ENCODE results near the gene DIP2A.

DIP2A gene, protein sequence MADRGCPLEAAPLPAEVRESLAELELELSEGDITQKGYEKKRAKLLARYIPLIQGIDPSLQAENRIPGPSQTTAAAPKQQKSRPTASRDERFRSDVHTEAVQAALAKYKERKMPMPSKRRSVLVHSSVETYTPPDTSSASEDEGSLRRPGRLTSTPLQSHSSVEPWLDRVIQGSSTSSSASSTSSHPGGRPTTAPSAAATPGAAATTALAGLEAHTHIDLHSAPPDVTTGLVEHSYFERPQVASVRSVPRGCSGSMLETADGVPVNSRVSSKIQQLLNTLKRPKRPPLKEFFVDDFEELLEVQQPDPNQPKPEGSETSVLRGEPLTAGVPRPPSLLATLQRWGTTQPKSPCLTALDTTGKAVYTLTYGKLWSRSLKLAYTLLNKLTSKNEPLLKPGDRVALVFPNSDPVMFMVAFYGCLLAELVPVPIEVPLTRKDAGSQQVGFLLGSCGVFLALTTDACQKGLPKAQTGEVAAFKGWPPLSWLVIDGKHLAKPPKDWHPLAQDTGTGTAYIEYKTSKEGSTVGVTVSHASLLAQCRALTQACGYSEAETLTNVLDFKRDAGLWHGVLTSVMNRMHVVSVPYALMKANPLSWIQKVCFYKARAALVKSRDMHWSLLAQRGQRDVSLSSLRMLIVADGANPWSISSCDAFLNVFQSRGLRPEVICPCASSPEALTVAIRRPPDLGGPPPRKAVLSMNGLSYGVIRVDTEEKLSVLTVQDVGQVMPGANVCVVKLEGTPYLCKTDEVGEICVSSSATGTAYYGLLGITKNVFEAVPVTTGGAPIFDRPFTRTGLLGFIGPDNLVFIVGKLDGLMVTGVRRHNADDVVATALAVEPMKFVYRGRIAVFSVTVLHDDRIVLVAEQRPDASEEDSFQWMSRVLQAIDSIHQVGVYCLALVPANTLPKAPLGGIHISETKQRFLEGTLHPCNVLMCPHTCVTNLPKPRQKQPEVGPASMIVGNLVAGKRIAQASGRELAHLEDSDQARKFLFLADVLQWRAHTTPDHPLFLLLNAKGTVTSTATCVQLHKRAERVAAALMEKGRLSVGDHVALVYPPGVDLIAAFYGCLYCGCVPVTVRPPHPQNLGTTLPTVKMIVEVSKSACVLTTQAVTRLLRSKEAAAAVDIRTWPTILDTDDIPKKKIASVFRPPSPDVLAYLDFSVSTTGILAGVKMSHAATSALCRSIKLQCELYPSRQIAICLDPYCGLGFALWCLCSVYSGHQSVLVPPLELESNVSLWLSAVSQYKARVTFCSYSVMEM (N-terminal part only)

DNA sequence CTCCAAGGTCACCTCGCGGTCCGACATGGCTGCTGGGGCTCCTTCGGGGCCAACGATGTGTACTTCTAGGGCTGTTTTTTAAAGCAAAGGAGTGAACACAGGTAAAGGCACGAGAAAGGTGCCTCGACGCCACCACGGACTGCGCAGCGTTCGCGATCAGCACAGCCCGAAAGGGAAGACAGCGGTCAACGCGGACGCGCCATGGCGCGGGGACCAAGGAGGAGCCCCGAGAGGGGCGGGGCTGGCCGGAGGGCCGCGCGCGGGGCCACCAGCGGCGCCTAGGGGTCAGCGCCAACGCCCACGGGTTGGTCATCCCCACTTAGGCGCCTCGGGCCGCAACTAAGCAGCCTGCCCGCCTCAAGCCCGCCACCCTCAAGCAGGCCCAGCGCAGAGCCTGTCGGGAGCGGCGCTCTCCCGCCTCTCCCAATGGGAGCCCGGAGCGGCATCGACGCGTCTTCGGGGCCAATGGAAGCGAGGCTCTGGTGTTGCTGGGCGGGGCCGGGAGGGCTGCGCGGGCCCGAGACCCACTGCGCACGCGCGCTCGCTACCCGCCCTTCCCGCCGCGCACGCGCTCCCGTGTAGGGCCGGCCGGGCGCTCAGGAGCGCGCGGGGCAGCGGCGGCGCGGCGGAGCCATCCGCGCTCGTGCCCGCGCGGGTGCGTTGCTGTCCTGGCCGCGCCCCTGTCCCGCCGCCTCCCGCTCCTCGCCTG is at the start of gene DIP2A:
Gene DIP2A, plus strand, starts transcription at position 577 of the 709 bp plus-strand sequence. CDS start 241 bp downstream, outside the sequence.
- in situ Hi-C loops (cut with HindIII; ENCODE audit: low sequenced_read_pairs), result no loop called here

DNA sequence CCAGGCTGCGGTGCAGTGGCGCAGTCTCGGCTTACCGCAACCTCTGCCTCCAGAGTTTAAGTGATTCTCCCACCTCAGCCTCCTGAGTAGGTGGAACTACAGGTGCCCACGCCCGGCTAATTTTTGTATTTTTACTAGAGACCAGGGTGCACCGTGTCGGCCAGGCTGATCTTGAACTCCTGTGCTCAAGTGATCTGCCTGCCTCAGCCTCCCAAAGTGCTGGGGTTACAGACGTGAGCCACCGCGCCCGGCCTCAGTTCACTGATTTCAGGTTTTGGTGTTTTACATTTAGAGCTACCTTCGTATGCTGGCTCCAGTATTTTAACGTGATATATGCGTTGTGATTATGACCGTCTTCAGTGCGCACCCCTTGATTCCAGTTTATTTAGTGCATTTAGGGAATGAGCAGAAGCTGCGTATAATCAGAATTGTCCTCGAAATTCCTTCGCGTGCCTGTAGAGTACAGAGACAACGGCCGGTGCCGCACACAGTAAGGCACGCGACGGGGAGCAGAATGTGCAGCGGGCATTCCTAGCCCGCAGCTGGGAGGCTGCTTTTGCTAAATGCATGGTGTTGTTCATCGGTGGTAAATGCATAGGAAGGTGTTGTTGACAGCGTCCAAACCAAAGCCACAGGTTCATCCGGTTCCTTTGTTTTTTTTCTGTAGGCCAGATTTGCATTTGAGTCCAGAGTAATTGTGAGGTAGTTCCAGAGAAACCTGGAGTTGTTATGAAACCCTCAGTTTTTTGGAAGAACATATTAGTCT is 48.9 kb upstream of the DIP2A start:
- in situ Hi-C loops (cut with HindIII; ENCODE audit: low sequenced_read_pairs), result no loop called here

DNA sequence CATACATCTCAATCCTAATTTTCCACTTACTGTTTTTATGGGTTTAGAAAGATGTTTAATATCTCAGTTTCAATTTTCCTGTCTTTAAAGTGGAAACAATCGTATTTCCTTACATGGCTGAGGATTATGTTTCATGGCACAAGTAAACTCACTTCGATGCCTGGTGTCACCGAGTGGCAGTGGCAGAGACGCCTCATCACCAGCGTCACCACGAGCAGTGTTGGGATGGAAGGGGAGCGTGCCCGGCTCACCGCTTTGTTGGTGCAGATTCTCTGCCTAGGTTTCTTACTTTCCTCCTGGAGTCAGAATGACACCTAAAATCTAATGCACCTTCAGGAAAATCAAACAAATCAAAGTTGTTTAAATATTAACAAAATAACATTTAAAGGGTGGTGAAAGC is 48.2 kb upstream of the DIP2A start:
- in situ Hi-C loops (cut with HindIII; ENCODE audit: low sequenced_read_pairs), result no loop called here

DNA sequence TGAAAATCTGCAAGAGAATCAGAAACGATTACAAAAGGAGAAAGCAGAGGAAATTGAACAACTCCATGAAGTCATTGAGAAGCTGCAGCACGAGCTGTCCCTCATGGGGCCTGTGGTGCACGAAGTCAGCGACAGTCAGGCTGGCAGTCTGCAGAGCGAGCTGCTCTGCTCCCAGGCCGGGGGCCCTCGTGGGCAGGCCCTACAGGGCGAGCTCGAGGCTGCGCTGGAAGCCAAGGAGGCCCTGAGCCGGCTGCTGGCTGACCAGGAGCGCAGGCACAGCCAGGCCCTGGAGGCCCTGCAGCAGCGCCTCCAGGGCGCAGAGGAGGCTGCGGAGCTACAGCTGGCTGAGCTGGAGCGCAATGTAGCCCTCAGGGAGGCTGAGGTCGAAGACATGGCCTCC is 47.5 kb upstream of the DIP2A start:
- in situ Hi-C loops (cut with HindIII; ENCODE audit: low sequenced_read_pairs), result no loop called here

DNA sequence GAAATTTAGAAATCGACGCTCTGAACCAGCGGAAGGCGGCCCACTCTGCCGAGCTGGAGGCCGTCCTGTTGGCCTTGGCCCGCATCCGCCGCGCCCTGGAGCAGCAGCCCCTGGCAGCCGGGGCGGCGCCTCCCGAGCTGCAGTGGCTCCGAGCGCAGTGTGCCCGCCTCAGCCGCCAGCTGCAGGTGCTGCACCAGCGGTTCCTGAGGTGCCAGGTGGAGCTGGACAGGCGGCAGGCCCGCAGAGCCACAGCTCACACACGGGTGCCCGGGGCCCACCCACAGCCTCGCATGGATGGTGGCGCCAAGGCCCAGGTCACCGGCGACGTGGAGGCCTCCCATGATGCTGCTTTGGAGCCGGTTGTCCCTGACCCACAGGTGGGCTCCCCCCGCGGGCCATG is 47.0 kb upstream of the DIP2A start:
- in situ Hi-C loops (cut with HindIII; ENCODE audit: low sequenced_read_pairs), result no loop called here

DNA sequence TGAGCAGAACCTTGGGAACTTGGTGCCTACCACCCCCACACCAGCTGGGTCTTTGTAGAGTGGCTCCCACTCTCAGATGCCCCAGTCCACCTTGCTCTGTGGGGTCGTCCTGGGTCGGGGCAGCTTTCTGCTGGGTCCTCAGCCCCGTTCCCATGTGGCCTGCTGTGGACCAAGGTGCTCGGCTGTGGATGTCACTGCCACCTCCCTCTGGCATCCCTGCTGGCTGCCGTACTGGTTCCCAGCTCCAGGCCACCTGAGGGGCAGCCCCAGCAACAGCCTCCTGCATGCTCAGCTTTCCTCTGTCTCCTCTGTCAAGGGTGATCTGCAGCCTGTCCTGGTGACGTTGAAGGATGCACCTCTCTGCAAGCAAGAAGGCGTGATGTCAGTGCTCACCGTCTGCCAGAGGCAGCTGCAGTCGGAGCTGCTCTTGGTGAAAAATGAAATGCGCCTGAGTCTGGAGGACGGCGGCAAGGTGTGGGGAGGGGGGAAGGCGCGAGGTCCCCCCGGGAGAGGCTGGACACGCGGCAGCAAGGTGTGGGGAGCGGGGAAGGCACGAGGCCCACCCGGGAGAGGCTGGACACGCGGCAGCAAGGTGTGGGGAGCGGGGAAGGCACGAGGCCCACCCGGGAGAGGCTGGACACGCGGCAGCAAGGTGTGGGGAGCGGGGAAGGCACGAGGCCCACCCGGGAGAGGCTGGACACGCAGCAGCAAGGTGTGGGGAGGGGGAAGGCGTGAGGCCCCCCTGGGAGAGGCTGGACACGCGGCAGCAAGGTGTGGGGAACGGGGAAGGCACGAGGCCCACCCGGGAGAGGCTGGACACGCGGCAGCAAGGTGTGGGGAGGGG is 45.9 kb upstream of the DIP2A start:
- in situ Hi-C loops (cut with HindIII; ENCODE audit: low sequenced_read_pairs), result no loop called here

DNA sequence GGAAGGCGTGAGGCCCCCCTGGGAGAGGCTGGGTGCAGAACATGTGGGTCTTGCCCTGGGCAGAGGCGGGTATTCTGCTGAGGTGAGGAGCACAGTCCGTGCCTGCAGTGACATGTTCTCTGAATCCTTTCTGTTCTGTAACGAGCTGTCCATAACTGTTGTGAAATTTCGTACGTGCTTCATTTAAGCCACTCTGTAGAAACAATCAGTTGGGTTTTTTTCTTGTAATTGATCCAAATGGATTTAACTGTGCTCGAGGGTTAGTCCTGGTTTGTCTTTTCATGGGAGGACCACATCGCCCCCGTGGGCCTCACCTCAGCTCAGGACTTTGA is 45.4 kb upstream of the DIP2A start:
- in situ Hi-C loops (cut with HindIII; ENCODE audit: low sequenced_read_pairs), result no loop called here

DNA sequence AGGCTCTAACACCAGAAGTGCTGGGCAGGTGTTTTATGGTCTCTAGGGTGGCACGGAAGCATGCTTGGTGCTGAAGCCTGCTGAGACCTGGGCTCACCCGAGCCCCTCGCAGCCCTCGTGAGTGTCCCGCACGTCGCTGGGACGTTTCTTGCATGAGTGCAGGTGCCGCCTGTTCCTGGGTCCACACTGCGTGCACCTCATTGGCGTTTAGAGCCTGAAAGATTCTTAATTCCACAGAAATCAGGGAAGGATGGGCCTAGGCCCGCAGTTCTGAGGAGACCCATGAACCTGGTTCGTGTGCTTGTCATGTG is 43.8 kb upstream of the DIP2A start:
- in situ Hi-C loops (cut with HindIII; ENCODE audit: low sequenced_read_pairs), result no loop called here

DNA sequence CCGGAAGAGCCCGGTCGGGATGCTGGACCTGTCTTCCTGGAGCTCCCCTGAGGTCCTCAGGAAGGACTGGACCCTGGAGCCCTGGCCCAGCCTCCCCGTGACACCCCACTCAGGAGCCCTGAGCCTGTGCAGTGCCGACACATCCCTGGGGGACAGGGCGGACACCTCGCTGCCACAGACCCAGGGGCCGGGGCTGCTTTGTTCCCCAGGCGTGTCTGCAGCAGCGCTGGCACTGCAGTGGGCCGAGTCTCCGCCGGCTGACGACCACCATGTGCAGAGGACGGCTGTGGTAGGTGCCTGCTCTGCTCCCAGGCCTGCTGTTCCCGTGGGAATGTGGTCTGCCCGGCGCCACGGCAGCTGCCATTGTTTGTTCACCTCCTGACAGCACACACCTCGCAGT is 42.1 kb upstream of the DIP2A start:
- in situ Hi-C loops (cut with HindIII; ENCODE audit: low sequenced_read_pairs), result no loop called here

DNA sequence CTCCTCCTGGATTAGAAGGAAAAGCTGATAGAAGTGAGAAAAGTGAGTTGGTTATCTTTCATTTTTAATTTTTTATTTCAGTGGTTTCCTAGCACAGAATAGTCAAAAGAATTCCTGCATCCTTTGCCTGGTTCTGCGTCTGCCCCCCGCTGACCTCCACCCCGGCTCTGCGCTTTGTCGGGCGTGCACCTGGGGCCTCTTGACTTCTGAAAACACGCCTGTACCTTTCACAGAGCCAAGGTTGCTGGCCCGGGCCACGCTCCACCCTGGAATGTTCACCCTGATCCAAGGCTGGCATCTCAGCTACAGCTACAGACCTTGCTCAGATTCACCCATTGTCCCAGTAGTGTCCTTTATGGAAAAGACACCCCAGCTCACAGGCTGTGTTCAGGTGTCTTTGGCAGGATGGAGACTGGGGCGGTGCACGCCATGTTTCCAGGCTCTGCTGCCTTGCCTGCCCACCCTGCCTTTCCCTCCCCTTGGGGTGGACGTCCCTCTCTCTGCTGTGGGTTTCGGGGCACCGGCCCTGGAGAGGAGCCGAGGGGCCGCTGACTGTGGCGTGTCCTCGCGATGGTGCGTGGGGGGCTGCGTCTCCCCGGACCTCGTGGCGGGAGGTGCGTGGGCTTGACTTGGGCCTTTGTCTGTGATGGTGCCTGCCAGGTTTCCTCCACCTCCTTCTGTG is 40.3 kb upstream of the DIP2A start:
- in situ Hi-C loops (cut with HindIII; ENCODE audit: low sequenced_read_pairs), result no loop called here

DNA sequence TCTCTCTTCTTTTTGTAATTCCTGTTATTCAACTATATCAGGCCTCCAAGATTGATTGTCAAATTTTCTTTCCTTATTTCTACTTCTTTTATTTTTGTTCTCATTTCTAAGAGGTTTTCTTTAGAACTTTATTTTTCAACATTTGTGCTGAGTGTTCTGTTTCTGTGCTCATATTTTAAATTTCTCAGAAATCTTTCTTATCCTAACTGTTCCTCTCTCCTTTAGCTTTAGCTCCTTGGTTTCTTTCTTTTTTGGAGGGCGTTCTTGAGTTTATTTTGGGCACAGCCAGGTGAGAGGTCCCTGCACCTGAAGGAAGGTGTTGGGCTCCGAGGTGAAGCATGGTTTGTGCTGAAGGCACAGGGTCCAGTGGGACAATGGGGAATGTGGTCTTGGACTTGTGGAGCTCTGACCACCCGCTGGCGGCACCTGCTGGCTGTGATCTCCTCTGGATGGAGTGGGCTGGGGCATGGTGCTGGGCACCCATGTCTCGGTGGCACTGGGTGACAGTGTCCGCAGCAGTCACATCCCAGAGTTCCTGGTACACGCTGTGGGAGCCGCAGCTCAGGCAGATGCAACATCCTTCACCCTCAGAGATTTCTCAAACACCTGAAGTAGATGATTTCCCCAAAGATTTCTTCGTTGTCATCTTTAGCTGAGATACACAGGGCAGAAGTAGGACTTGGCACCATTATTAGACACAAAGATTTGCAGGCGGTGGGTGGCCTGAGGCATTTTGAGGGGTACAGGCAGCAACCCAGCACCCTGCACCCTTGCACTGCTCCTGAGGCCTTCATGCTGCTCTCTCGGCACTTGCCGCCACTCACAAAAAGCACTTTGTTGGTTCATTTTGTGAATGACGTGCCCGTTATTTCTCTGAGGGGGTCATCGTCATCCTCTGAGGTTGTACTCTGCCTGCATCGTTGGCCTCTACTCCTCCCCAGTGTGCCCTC is 38.2 kb upstream of the DIP2A start:
- in situ Hi-C loops (cut with HindIII; ENCODE audit: low sequenced_read_pairs), result no loop called here

DNA sequence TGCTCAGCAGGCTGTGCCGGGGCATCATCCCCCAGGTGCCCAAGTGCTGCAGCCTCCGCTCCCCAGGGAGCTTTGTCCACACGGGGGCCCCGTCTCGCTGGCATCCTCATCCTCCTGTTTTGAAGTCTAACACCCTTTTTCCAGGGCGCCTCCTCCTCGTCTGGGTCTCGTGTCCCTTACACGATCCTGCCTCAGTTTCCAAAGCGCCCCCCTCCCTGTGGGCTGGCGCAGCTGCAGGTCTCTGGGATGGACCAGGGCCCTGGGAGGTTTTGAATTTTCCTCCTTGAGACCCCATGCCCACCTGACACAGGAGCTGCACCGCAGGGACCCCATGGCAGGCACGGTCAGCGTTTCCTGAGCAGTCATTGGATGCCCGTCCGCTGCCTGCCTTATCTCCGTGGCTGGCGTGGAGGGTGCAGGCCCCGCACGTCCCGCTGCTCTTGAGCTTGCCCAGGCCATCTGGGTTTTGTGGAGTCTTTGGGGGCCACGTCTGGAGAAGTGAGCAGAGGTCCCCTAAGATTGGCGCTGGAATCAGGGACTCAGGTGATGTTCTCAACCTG is 37.4 kb upstream of the DIP2A start:
- in situ Hi-C loops (cut with HindIII; ENCODE audit: low sequenced_read_pairs), result no loop called here

DNA sequence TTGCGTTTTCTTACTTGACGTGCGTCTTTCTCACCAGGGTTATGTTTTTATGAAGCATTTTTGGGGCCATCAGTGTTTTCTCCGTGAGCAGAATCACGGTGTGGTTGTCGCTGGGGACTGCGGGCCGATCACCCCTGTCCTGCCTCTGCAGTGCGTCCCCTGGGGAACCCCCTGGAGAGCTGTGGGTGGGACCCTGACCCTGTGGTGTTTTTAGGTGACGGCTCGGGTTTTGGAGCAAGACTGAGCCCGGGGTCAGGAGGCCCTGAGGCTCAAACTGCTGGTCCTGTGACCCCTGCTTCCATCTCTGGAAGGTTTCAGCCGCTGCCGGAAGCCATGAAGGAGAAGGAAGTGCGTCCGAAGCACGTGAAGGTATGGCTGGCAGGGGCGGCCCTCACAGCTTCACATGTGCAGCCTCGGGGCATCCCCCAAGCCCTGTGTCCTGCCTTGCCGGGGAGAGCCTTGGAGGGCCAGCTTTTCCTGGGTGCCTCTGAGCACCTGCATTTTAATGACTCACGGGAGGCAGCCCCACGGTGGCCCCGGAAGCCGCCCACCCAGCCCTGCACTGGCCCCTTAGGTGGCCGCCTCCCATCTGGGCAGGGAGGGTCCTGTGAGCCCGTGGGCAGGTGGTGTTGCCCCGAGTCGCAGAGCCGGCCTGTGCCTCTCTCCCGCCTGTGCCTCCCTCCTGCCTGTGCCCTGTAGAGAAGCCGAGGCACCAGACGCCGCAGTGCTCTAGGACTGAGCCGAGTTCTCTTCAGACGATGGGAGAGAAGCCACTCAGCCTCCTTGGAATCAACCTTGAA is 36.7 kb upstream of the DIP2A start:
- in situ Hi-C loops (cut with HindIII; ENCODE audit: low sequenced_read_pairs), result no loop called here

DNA sequence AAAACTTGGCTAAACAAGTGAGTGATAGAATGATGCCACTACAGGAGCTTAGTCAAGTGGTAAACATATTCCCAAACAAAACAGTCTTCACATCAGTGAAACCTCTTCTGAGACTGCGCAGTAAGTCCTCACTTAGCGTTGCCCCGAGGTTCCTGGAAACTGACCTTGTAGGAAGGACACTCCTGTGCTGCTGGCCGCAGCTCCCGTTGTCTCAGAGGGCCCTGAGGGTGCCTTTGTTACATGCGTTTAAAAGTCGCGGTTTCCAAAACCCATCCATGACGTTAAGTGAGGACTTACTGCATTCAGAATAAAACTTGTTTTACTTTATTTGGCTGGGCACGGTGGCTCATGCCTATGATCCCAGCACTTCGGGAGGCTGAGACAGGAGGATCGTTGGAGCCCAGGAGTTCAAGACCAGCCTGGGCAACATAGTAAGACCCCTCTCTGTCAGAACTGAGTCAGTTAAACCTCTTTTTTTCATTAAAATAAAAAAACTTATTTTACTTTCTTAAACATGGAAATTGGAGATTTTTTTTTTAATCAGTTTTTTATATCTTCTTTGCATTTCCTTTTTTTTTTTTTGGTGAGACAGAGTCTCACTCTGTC is 36.0 kb upstream of the DIP2A start:
- in situ Hi-C loops (cut with HindIII; ENCODE audit: low sequenced_read_pairs), result no loop called here

DNA sequence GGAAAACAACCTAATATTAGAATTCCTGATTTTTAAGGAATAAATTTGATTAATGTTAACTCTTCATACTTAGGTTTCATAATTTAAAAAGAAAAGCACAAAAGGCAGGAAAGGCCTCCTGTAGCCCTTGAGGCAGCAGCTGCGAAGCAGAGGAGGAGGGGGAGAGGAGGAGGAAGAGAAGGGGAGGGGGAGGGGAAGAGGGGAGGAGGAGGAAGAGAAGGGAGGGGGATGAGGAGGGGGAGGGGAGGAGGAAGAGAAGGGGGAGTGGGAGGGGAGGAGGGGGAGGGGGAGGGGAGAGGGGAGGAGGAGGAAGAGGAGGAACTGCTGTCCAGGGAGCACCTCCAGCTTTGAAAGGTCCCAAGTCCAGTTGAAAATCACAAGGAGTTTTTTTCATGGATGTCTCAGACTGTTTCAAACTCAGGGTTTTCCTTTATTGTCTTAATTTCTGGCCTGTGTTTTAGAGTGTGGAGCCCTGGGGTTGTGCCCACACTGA is 35.1 kb upstream of the DIP2A start:
- in situ Hi-C loops (cut with HindIII; ENCODE audit: low sequenced_read_pairs), result no loop called here

DNA sequence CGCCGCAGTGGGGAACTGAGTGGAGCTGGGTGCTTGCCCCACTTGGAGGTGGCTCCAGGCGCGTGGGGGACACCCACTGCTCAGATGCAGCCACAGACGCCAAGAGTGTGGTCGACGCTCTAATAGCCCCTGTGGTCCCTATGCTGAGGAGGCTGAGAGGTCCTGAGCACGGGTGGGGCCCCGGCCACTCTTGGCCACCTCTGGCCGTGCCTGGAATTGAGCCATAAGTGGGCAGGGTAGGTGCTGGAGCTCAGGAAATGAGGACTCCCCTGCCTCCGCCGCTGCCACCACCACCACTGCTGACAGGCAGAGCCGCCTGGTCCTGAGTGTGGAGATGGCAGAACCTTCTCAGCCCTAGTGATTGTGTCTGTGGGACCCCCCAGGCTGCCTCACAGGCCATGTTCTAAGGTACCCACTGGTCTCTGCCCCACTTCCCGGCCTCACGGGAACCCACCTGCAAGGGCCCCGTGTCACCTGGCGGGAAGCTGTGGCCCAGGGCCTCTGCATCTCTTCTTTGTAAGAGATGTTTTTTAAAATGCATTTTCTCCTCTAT is 34.6 kb upstream of the DIP2A start:
- in situ Hi-C loops (cut with HindIII; ENCODE audit: low sequenced_read_pairs), result no loop called here

All from DLD1 (cell line).